NCI-H82 (cell line): ENCODE data around the gene ITGB2.

Source experiments
- DNase-seq: peaks from one replicate; lab custom pipeline; 2025; lab: John Stamatoyannopoulos, UW

The ITGB2 gene

DNA sequence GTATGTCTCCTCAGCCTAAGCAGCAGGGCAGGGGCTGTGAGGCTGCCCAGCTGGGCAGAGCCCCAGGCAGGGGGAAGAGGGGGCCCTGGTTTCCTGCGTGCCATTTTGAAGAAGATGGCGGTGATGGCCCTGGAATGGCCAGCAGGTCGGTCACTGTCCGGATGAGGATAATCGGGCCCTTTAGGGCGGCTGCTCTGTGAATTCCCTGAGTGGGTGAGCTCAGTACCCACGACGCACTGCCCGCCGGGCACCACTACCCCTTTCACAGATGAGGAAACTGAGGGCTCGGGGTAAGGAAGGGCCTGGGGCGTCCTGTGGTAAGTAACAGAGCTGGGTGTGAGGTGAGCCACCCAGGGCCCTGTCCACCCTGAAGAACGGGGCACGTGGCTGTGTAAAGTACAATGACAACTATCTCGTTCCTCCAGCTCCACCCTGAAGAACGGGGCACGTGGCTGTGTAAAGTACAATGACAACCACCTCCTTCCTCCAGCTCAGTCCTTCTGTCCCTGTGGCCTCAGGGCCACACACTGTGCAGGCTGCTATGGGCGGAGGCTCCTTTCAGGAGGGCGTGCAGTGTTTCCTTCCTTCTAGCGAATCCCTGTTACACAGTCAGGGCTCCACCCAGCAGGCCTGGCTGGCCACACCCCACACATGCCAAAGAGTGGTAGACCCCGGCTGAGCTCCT, 23.2 kb downstream of the ITGB2 start:
- DNase-seq: peak; percentile 72

DNA sequence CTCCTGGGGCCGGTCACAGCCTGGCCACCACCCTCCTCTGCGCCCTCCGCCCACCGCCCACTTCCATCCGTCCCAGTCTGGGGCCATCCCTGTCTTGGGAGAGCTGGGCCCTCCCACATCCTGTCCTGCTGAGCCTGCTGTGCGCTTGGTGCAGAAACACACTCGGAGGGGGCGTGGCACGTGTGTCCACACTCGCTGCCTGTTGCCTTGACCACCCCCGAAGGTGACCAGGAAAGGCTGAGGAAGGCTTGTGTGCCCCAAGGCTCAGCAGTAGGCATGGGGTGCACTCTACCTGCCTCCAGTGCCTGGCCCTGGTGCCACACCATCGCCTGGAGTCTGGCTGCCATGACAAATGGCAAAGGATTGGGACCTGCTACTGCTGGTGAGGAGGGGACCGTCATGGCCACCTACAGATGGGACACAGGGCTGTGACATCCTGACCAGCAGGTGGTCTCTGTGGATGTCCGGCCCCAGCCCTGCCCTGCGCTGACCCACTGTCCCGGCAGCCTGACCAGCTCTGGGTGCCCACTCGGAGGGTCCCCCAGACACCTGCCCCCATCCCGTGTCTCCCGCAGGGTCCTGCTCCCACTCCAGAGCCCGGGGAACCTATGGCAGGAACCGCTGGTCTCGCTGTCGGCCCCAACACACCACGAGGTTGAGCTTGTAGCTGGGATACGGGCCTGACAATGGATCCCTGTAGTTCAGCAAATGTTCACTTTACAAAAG, 24.0 kb downstream of the ITGB2 start:
- no peak for DNase-seq

DNA sequence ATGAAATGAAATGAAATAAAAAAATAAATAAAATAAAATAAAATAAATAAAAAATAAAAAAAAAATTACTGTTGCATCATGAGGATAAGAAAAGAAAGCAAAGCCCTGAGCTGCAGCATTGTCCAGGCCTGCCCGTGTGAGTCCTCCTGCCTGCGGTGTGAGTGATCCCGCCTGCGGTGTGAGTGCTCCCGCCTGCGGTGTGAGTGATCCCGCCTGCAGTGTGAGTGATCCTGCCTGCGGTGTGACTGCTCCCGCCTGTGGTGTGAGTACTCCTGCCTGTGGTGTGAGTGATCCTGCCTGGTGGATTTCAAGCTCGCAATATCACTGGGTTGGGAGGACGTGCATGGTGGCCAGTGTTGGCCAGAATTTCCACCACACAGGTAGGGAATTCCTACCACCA, 24.8 kb downstream of the ITGB2 start:
- no peak for DNase-seq

DNA sequence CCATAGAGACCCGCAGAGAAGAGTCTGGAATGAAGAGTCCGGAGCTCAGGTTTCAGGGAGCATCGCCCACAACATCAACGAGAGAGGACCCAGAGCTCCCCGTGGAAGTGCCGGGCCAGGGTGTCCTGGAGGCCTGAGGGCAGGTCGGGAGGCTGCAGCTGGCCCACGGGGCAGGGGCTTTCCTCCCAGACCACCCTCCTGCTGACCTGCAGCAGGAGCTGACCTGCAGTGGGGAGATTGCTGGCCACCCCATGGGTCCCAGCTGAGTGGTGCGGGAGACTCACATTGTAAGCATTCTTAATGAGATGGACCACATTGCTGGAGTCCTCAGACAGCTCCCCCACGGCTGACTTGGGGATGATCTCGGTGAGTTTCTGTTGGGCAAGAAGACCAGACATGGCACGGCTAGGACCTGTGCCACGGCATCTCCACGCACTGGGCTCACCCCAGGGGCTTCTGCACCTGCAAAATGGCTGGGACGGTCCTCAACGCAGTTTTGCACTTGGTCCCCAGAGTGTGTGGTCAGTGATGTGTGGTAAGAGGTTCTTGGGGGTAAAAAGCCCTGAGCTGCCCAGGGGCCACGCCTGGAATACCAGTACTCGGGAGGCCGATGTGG, 25.9 kb downstream of the ITGB2 start:
- no peak for DNase-seq

DNA sequence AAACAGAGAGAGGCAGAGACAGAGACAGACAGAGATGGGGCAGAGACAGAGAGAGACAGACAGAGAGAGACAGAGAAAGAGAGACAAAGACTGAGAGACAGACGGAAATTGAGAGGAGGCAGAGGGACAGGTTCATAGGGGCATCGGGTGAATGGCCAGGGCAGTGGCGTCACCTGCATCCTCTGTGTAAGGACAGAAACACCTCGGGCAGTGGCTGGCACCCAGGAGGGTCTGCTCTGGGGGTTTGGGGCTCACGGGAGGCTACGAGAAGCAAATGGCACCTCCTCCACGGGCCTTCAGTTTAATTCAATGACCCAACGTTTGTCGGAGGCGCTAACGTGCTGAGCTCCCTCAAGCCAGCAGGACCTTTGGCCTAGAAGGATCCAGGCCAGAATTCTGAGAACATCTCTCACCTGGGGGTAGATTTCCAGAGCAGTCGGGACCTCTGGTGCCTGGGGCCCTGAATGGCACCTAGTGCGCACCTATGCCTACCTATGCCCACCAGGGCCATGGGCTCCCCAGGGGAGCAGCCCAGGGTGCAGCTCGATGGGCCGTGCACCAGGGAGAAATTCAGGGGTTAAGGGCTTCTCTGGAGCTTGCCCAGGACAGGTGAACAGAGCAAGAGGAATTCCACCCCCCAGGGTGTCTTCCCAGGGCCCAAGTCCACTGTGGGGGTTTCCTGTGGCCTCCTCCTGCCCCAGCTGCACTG, 26.6 kb downstream of the ITGB2 start:
- DNase-seq: no peak

DNA sequence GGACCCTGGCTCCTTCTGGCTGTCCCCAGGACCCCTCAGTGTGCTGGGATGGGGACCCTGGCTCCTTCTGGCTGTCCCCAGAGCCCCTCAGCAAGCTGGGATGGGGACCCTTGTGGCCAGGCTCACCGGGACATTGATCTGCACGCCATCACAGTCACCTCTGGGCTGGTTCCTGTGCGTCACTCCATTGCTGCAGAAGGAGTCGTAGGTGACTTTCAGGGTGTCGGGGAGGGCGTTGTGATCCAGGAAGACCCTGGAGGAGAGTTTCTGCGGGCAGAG, 27.5 kb downstream of the ITGB2 start:
- DNase-seq: no peak

DNA sequence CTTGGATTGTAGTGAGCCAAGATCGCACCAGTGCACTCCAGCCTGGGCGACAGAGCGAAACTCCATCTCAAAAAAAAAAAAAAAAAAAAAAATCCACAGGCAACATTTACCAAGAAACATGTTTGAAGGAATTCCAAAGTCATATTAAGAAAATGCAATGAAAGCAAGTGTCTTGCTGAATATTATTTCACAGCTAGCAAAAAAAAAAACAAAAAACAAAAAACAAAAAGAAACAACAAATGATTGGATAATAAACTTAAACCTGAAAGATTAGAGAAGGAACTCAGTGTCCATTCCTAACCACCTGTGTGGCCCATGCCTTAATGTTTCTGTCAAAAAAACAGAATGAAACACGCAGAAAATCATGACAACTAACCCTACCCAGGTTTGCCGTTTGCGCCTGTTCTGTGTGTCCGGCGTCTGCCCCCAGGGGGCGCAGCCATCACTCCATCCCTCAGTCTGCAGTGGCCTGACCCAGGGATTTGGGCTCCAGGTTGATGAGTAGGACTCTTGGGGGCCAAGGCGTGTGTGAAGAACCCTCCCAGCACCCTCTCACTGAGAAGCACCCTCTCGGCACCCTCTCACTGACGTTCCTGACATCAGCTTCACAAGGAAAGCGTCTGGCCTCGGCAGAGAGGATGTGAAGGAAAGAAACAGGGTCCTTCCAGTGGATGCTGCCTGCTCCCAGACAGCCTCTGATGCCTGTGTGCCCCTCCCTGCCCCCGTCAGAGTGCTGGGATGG, 28.0 kb downstream of the ITGB2 start:
- DNase-seq: peak; percentile 68

DNA sequence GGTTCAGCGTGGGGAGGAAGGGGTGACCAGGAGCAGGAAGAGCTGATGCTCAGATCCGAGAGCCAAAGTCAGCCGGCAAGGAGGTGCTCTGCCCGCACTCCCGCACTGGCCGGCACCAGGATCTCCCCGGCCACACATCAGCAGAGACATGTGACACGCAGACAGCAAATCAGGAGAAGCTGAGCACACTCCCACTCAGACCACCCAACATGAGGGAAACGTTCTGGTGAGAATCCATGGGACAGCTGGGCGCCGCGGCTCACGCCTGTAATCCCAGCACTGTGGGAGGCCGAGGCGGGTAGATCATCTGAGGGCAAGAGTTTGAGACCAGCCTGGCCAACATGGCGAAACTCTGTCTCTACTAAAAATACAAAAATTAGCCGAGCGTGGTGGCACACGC, 28.6 kb downstream of the ITGB2 start:
- DNase-seq: peak; percentile 47

DNA sequence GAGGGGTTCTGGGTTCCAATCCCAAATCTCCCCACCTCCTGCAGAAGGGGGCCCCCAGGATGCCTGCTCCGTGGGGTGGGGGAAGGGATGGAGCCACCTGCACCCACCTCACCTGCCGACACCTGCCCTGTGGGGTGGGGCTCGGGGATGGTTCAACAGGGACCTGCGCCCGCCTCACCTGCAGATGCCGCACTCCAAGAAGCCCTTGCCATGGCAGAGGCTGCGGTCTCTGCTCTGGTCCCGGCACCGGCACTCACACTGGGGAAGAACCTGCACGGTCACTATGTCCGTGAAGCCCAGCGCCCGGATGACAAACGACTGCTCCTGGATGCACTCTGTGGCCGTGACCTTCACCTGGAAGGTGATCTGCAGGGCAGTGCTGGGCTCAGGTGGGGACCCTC, 29.1 kb downstream of the ITGB2 start:
- no peak for DNase-seq

DNA sequence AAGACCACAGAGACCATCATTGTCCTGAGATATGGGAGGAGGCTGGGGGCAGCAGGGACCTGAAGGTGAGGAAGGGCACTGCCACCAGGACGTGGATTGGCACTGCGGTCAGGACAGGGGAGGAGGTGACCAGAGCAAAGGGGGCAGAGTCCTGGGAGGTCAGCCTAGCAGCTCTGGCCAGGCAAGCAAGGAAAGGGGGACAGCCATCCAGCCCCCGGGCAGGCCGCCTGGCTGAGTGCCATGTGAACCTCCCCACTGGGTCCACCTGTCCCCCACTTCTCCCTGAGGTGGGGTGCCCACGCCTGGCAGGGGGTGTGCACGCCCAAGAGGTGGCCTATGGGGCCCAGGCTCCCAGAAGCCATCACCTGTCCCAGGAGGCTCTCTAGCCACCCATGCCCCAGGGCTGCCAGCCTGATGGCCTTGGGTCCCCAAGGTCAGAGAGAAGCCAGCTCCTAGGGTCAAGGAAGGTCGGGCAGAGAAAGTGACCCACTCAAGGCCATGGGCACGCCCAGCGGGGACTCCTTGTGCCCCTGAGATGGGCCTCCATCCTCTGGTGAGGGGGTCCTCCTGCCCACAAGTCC, 29.6 kb downstream of the ITGB2 start:
- DNase-seq: no peak

DNA sequence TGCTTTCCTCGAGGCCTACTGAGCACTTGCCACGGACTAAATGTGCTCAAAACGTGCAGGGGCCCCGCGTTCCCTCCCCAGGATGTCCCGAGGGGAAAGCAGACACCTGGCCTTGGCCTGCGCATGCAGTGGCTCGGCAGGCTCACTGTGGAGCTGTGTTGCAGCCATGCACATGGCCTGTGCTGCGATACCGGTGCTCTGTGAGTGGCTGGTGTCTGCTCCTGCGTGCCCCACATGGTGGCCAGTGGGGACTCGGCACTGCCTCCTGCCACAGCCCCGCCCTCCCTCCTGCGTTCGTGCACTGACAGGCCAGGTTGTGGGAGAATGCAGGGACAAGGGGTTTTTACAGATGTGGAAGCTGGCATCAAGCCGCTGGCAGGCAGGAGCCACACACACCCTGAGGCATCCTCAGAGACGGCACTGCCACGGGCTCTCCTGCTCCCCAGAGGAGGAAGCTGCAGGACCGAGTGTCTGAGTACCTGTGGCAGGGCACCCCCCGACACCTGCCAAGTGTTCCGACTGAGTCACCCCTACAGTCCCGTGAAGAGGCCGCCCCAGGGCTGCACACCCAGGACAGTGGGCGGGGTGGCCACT, 30.3 kb downstream of the ITGB2 start:
- peak; percentile 49 for DNase-seq

DNA sequence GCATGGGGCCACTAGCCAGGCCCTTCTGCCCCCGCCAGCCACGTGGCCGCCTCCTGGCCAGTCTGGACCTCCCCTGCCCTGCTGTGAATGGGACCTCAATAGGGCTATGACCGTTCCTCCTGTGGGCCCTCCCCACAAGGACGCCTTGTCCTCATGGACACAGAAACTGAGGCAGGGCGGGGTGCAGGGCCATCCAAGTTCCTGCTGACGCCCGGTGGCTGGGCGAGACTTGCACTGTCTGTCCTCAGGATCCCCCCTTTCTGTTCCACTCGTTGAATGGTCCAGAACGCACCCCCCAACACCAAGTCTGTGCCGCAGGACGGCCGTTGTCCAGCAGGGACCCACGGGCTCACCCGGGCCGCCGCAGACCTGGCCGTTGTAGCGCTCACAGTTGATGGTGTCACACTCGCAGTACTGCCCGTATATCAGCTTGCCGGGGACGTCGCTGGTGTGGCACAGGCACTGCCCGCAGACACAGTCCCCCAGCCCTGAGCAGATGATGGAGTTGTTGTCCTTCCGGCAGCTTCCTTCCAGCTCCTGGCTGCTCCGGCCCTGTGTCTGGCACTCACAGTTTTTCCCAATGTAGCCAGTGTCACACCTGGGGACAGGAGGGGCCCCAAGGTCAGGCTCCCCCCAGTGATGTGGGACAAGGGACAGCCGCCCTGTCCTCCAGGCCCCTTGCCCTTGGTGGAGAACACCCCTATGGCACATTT, 30.9 kb downstream of the ITGB2 start:
- no peak for DNase-seq

DNA sequence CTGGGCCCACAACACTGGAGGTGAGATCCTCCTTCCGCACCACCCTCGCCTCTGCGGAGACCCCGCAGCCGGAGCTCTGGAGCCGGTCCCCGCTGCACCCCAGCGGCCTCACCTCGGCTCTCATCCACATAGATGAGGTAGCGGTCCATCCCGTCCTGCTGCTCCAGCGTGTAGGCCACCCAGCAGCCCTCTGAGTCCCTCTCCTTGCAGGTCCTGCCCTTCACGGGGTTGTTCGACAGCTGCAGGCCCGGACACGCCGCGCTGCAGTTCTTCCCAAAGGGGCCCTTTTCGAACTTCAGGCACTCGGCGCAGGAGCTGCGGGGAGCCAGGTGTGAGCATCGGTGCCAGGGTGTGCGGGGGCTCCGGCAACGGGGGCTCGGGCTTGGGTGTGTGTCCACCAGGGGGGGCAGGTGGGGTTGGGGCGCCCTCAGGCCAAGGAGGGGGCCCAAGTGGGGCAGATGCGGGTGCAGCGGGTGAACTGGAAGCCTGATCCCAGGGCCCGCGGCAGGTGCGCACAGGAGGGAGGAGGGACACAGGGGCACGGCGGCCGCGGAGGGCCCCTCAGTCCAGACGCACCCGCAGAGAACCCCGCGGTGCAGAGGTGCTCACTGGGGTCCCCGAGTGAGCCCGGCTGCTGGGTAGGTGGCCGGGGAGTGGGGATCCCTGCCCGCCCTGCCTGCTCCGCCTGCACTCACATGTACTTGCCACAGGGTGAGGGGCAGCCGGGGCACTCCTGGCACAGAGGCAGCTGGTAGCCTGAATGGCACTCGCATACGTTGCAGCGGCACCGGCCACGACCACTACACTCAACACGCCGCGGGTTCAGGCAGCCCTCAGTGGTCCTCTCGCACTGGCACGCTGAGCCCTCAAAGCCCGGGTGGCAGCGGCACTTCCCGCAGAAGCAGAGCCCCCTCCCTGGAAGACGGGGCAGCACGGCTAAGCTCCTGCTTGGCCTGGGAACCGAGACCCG, 31.8 kb downstream of the ITGB2 start:
- no peak for DNase-seq

DNA sequence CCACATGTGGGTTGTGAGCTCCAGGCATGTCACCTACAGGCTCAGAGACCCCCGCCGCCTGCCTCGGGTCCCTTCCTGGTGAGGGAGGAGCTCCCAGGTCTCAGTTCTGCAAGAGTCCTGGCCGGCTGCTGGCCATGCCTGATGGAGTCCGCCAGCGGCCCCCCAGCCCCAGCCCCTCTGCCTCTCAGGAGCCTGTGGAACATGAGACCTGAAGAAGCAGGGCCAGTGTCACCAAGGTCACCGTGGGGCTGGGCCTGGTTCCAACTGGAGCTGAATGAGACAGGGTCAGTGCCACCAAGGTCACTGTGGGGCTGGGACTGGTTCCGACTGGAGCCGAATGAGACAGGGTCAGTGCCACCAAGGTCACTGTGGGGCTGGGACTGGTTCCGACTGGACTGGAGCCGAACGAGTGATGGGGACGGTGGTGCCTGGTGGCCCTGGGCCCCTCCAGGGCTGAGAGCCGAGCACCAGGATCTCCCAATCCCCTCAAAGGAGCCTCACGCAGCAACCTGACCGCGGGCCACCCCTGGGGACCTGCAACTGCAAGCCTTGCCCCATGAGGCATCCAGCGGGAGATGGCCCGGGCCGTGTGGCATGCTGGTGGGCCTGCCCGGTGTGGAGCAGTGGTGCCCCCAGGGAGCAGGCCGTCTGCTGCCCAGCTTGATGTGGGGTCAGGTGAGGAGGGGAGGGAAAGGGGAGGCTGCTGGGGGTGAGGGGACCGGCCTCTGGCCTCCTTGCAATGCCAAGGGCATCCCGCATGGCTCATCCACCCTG, 32.7 kb downstream of the ITGB2 start:
- no peak for DNase-seq

DNA sequence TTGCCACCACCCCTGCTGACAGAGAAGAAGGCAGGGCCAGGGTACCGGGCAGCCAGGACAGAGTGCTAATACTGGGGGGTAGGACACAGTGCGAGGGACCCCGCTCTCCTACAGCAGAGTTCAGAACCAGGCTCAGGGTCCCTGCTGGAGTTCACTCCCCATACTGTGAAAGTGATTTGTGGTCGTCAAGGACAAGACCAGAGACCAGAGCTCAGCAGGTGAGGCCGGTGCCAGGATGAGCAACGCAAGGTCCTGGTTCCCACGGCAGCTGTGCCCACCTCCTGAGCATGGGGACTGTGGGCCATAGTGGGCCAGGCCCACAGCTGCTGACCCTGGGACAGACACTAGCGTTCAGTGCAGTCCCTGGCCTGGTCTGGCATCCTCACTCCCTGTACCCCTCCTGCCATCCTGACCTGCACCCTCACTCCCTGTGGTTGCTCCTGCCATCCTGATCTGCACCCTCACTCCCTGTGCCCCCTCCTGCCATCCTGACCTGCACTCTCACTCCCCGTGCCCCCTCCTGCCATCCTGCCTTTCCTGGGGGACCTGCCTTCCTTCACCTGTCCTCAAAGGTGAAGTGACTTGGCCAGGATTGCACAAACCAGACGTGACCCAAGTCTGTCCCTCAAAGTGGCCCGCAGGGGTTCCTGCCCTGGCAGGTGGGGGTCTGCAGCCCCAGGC, 33.4 kb downstream of the ITGB2 start:
- DNase-seq: no peak

DNA sequence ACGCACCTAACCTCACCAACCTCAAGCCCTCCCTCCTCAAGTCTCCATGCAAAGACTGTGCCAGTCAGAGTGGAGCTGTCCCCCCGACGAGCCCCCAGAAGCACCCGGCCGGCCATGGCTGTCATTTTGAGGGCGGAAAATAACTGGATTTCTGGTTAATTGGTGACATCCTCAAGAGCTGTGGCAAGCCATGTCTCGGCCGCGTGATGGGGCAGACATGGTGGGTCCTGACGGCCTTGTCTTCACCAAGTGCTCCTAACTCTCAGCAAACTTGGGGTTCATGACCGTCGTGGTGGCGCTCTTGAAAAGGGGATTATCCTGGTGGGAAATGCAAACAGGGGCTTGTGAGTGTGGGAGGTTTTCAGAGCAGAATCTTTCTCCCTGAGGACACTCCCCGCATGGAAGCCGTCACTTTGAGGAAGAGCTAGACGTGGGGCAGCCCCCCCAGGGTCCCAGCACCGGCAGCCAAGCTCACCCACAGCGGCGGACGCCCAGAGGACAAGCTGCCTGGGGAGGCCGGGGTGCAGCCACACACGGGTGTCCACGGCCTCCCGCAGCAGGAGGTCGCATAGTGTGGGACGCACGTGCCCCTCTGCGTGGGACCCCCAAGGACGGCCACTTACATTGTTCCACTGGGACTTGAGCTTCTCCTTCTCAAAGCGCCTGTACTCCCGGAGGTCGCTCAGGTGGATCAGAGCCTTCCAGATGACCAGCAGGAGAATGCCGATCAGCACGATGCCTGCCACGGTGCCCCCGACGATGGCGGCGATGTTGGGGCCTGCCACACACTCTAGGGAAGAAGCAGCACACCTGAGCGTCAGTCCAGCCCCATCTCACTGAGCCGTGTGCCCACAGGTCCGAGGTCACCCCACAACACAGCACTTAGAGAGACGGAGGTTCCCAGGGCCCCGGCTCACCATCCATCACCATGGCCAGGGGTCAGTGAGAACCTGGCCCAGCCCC, 34.3 kb downstream of the ITGB2 start:
- DNase-seq: no peak

DNA sequence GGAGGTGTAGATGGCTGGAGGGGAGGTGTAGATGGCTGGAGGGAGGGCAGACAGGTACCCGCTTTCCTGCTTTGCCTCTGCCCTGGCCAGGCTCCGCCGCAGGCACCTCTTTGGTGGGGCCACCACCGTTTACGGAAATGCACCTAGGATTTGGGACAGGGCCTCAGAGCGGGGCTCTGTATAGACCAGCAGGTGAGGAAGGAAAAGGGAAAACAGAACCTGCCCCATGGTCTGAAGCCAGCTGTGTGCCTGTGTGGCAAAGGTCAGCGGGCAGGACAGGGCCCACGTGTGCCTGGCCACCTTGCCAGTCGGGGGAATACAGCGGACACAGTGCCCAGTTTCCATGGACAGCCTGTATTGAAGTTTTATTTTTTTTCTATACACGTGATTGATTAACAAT, 35.1 kb downstream of the ITGB2 start:
- DNase-seq: no peak
